GM13976 (cell line): ENCODE results near the gene STAB2.

Experiments
- DNase-seq: peaks from one replicate; pipeline ENCODE4 v3.0.0; 2012; ENCODE audit warnings: low spot score
- CTCF ChIP-seq: IDR thresholded peaks from 2 replicates; pipeline ENCODE4 v1.5.1; 2012; ENCODE audit warnings: borderline replicate concordance, mild to moderate bottlenecking; ENCODE audit not compliant: insufficient read depth; ENCODE audit errors: extremely low read depth, missing control alignments, control extremely low read depth
- in situ Hi-C: fragments of 300-500 bp; cut with MboI; formaldehyde crosslinking; loops from one replicate; pipeline ENCODE4 v1.12.0; 2022; ENCODE audit warnings: low sequenced_read_pairs, mixed read lengths, inconsistent platforms; ENCODE audit not compliant: unreplicated experiment

The STAB2 gene

GRCh38 chr12:103779410-103780092 lies 192.5 kb downstream of the STAB2 start:
- TF ChIP-seq CTCF: no peak
- no peak for DNase-seq
- in situ Hi-C loops: no loop called here

DNA sequence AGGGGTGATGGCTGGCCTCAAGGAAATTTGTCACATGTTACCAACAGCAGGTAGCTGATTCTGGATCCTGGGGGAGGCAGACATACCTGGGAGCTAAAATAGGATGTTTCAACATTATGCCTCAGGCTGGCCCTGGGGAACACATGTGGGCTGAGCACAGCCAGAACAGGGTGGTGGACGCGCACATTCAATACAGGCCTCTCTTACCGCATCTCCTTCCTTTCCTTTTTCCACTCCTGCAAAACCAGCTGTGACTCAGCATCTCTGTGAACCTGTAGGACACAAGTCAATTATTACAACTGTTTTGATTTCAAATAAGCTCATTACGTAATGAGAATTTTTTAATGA lies 193.0 kb downstream of the STAB2 start:
- TF ChIP-seq CTCF: no peak
- in situ Hi-C loops: no loop called here
- DNase-seq: no peak

DNA sequence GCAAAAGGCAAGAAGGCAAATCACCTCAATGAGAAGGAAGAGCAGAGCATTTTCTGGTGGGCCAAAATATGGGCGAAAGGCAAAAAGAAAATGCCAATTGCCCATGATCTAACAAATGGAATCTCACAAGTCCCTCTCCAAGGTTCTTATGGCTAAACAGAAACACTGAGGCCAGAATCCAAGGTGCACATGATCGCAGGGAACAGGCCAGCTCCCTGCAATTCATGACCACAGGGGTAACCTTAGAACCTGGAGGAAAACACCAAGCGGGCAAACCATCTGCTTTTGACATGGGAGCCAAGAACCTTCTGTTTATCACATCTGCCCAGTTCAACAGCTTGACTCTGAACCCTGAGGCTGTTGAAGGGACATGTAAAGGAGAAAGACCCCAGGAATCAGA lies 193.9 kb downstream of the STAB2 start:
- no peak for DNase-seq
- in situ Hi-C loops: no loop called here
- TF ChIP-seq CTCF: no peak

GRCh38 chr12:103782399-103782798 lies 195.3 kb downstream of the STAB2 start:
- in situ Hi-C loops: no loop called here
- no peak for DNase-seq
- no peak for TF ChIP-seq CTCF

GRCh38 chr12:103783744-103784664 lies 196.9 kb downstream of the STAB2 start:
- no peak for DNase-seq
- no peak for TF ChIP-seq CTCF
- in situ Hi-C loops: no loop called here

- no peak for TF ChIP-seq CTCF
- in situ Hi-C loops: no loop called here
- no peak for DNase-seq
Measured at GRCh38 chr12:103785243-103786031, 198.4 kb downstream of the STAB2 start.
